AG10803 (cell line): ENCODE data around the gene NKD1.

Source experiments
- DNase-seq: peaks from one replicate; pipeline ENCODE4 v3.0.0; 2010; ENCODE audit warnings: low read depth
- H3K4me3 ChIP-seq: 2 replicates; pipeline ENCODE4 v1.5.1; 2011; ENCODE audit warnings: mild to moderate bottlenecking, low read length, control low read depth
- CTCF ChIP-seq: conservative IDR thresholded peaks from 2 replicates; pipeline ENCODE4 v1.5.1; 2011; ENCODE audit warnings: mild to moderate bottlenecking, low read length, control low read depth, inconsistent platforms

Gene NKD1

GRCh38 chr16:50601341-50601740 lies 53.1 kb downstream of the NKD1 start:
- TF ChIP-seq CTCF = no peak
- H3K4me3 ChIP-seq = no peak overlapping the region
- DNase-seq = no peak

GRCh38 chr16:50602126-50602525 lies 53.9 kb downstream of the NKD1 start:
- H3K4me3 ChIP-seq = no peak overlapping the region
- DNase-seq = no peak
- no peak for TF ChIP-seq CTCF

GRCh38 chr16:50602531-50603205 lies 54.5 kb downstream of the NKD1 start:
- no peak for TF ChIP-seq CTCF
- no peak overlapping the region for H3K4me3 ChIP-seq
- DNase-seq = no peak

GRCh38 chr16:50603206-50604064 lies 55.2 kb downstream of the NKD1 start:
- no peak for TF ChIP-seq CTCF
- DNase-seq = peak; percentile 96
- H3K4me3 ChIP-seq = no peak overlapping the region

GRCh38 chr16:50604065-50604418 lies 55.8 kb downstream of the NKD1 start:
- no peak for DNase-seq
- TF ChIP-seq CTCF = no peak
- H3K4me3 ChIP-seq = no peak overlapping the region

- DNase-seq = no peak
Observed at GRCh38 chr16:50604610-50605009, 56.4 kb downstream of the NKD1 start.

More at GRCh38 chr16:50604610-50605009, 56.4 kb downstream of the NKD1 start:
- H3K4me3 ChIP-seq = no peak overlapping the region
- no peak for TF ChIP-seq CTCF
